NOMO-1 treated with DMSO at 0.1 percent for 48 hours (cell line): ENCODE data around the gene DSCAM.
"Not testable (repeated sequence)": the region's sequence is repeated elsewhere in the genome, so short reads cannot be mapped to it uniquely, and the experiment has no call there.

Source experiments
- DNase-seq: peaks from one replicate; lab custom pipeline; 2025; ENCODE audit not compliant: unreplicated experiment; lab: John Stamatoyannopoulos, UW

Gene DSCAM

GRCh38 chr21:40073642-40074041, 773.3 kb downstream of the DSCAM start:
- no peak for DNase-seq

- DNase-seq, result no peak
These were observed 776.1 kb downstream of the DSCAM start for GRCh38 chr21:40070871-40071270.

GRCh38 chr21:40067751-40068150, 779.2 kb downstream of the DSCAM start:
- DNase-seq, result no peak

DNA sequence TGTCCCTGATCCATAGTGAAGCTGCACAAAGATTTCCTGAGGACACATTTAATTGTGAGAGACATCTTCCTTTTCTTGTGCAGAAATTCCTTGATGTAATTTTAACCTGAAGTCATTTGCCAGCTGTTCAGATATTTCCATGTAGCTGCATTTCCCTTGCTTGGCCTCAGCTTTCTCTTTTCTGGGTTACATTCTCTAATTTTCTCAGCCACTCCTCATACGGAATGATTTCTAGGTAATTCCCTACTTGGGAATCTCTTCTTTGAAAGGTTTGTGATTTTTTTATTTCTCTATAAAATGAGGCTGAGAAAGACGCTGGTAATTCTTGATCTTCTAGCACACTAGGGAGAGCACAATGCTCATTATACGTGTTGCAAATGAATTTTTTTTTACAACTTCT, 780.7 kb downstream of the DSCAM start:
- no peak for DNase-seq

GRCh38 chr21:40060083-40060677, 786.8 kb downstream of the DSCAM start:
- no peak for DNase-seq

GRCh38 chr21:40057331-40057730, 789.6 kb downstream of the DSCAM start:
- no peak for DNase-seq

GRCh38 chr21:40056031-40056430, 790.9 kb downstream of the DSCAM start:
- DNase-seq, result no peak

DNA sequence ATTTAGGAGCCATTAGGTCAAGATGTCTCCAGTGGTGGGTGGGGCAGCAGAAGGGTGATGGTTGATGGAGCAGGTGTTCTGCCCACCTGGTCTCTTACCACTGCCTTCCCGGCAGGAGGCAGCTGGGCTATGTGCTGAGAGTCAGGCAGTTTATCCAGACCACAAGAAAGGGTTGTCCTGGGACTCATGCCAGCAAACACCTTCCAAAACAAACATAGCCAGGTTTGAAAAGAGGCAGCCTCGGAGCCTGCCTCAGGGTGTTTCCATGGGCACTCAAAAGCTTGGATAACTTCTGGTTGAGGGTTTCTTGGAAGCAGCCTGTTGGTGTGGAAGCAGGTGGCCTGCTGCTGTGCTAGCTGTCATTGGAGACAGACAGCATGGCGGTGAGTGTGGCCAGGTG, 792.6 kb downstream of the DSCAM start:
- DNase-seq, result no peak

- DNase-seq, result no peak
These were observed 794.0 kb downstream of the DSCAM start for GRCh38 chr21:40053007-40053406.

DNA sequence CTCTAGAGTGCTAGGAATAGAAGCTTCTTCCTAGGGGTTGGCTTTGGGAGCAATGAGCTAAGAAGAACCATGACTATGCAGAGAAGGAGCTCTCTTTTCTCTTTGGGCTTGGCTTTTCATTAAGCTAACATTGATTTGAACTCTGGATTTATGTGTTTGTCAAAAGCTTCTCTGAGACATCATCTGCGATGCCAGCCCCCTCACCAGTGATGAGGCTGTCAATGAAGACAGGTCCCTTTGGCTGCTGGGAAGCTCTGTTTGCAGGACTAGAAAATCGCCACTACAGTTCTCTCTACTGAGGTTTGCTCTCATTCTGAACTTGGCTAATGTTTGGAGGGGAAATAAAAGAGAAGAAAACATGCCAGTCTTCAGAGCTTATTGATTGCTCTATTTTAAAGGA, 794.7 kb downstream of the DSCAM start:
- no peak for DNase-seq

DNA sequence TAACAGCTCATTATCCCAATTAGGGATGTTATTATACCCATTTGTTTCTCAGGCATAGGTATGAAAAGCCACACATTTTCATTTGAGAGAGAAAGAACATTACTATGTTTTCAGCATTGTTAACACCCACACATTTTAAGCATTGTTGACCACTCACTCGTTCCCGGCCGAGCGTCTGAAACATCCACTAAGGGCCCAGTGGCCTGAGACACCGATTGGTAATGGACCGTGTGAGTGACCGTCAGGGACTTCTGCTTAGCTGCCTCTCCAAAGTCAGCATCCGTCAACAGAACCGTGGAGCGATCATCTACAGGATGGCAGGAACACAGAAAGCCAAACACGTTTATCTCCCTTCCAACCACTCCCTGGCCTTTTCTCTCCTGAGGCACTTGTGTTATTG, 795.2 kb downstream of the DSCAM start:
- no peak for DNase-seq

- no peak for DNase-seq
These were observed 797.0 kb downstream of the DSCAM start for GRCh38 chr21:40049931-40050290.

DNA sequence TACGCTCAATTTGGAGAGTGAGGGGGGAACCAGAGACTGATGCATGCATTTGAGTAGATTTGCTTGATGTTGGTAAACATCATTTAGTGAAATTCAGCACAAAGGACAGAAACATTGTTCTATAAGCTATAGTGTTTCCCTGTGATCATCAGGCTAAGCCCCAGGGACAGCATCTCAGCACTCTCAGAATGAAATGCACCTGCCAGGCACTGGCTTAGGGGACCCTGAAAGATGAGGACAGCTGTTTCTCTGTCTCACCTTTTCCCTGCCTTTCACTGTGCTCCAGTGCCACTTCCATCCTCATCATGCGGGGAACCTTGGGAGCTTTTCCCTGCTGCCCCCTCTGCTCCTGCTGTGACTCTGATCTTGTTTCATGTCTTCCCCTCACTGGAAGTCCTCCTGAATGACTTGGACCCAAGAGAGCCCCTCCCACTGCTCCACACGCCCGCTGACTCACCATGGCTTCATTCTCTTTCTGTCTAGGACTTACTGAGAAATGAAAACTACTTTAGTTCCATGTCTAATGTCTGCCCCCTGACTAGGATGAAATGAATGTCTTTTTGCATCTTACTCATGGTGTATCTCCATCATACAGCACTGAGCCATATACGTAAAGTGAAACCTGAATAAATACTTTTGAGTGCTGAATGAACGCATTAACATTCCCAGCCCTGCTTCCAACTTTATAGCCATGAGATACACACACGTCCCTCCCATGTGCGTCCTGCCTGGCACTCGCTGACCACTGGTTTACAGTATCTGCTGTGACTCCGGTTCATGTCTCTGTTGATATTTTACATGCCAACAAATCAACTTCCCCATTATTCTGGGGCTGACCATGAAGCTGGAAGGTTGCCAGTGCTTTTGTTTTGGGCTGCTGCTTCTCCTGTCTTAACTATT, 797.7 kb downstream of the DSCAM start:
- DNase-seq, result no peak

GRCh38 chr21:40047993-40048730, 798.8 kb downstream of the DSCAM start:
- DNase-seq, result no peak

DNA sequence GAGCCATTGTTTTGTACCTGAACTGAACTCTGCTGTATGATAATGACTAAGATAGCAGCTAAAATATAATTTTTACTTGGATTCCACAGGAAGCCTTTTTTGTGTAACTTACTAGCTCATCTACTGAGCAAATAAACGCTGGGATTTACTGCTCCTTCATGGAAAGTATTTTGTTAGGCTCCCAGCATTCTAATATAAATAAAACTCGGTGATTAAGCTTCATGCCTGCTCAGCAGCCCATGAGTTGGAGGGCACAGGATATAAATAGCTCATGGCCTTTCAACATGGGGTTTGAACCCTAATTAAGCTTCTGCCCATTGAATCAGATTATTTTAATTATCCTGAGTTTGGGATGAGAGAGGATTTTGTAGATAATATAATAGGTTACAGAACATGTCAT, 799.7 kb downstream of the DSCAM start:
- no peak for DNase-seq

DNA sequence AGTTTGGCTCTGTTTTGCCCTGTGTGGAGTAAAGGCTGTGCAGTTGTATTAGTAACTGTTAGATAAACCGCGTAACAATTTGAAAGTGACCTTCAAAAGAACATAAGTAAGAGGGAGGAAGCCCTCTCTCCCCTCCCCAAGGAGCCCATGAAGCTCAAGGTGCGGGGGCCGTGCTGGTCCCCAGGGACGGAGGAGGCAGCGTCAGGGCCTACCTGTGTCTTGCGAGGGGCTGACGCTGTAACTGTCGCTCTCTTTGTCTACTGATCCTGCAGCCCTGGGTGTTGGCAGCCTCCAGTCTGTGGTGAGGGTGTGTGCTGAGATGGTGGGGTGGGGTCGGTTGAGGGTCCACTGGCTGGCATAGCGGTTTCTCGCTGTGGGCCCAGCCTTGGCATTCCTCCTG, 803.1 kb downstream of the DSCAM start:
- no peak for DNase-seq

DNA sequence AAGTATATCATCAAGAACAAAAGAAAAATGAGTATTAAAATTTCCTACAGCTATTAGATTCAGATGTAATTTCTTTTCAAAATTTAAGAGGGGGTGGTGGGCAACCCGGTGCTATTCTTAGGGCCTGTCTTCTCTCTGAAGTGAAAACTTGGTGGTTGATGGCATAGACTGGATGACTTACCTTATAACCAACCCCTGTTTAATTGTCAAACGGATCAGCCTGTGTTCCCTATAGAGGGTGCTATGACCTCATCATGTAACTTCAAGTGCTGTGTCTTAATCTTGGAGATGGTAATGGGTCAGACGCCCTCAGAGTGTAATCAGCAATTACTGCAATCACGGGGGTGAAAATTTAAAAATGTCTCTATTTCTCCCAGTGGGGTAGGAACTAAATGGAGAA, 803.5 kb downstream of the DSCAM start:
- DNase-seq, result no peak

DNA sequence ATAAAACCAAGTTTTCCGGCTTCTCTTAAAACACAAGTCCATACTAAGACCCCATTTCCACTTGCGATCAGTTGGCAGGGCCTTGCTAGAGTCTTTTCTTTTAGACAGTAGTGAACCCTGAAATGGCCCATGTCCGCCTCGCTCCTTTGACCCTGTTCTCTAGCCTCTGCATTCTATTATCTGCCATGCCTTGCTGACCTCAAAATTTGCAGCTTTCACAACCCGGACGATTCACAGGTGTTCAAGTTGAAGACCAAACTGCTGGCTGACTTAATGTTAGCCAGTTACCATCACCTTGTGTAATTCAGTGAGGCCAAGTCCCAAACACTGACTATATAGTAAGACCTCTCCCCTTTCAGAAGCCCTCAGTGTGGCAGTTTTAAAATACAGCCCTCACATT, 805.5 kb downstream of the DSCAM start:
- no peak for DNase-seq

- DNase-seq, result not testable (repeated sequence)
These were observed 813.7 kb downstream of the DSCAM start for GRCh38 chr21:40033156-40033782.

DNA sequence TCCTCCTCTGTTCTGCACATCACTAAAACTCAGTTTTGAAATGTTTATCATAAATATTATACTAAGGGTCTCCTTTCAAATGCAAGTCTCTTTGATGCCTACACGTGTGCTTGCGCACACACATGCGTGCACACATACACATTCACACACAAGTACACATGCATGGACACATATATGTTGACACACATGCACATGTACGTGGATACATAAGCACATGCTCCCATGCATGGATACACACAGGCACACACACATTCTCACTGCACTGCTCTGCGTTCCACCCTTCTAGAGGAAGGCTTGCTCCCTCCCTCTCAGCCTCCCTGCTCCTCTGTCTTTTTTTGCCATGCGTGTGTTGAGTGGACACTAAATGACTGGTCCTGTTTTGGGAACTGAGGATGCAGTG, 817.1 kb downstream of the DSCAM start:
- DNase-seq, result no peak

DNA sequence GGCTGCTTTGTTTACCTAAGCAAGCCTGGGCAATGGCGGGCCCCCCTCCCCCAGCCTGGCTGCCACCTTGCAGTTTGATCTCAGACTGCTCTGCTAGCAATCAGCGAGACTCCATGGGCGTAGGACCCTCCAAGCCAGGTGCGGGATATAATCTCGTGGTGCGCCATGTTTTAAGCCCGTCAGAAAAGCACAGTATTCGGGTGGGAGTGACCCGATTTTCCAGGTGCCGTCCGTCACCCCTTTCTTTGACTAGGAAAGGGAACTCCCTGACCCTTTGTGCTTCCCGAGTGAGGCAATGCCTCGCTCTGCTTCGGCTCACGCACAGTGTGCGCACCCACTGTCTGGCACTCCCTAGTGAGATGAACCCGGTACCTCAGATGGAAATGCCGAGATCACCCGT, 818.6 kb downstream of the DSCAM start:
- DNase-seq, result not testable (repeated sequence)
